CD4-positive, alpha-beta T cell treated with Interleukin-12 subunit alpha and Interleukin-12 subunit beta, for 1 hour (primary cell): ENCODE data around the gene RIPPLY2.
"Not testable (repeated sequence)": the region's sequence is repeated elsewhere in the genome, so short reads cannot be mapped to it uniquely, and the experiment has no call there.

Source experiments
- DNase-seq: peaks from one replicate; pipeline ENCODE4 v3.0.0-alpha.2; 2020

Gene RIPPLY2

DNA sequence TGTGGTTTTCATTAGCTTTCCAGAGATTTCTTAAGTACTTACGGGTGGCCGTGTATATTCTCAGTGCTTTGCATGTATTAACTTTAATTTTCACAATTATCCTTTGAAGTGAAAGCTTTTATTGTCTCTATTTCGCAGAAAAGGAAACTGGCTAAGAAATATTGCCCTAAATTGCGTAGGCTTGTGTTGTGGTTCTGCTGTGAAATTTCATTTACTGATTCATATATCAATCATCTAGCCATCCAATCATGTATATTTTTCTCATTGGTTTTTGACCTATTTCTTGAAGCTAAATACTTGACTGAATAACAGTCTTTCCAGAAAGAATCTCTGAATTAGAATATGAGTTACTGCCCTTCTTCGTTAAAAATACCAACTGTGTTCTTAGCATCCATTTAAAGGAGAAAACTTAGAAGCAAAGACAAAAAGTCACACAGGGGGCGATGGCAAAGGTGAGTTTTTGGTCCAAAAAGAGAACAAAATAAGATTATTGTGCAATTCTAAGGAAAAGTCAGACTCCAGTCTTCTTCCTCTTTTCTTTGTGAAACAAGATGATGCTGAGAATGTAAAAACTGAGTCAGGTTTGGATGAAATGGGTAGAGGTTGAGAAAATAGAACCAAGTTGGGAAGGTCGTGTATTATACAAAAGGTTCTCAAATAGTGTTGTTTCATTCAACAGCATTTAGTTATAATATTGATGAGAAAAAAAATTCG is 7.8 kb downstream of the RIPPLY2 start:
- DNase-seq, result no peak

DNA sequence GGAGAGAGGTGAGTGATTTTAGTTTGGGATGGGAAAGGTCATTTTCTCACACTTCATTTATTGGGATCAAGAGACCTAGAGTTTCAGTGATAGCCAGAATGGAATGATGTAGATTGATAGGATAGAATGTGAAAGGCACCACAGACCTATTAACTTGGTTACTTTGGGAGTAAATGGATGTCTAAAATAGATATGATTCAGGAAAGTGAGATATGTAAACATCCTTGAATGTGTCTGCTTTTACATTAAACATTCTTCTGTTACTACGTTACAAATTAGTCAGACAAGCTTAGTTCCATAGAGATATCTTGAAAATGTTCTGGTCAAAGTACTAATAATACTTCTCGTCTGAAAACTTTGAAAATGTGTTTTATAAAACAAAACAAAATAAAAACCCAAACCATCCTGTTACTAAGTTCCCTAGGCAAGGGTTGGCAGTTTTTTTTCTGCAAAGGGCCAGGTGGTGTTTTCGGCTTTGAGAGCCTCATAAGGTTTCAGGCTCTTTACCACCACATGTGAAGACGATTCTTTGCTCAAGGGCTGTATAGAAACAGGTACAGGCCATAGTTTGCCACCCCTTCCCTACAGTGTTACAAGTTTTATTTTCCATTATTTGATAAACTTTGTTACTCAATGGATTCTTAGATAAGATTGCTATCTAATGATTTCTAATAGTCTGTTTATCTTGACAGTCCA is 9.8 kb downstream of the RIPPLY2 start:
- DNase-seq, result no peak

GRCh38 chr6:83867043-83867442 is 13.9 kb downstream of the RIPPLY2 start:
- DNase-seq, result no peak

GRCh38 chr6:83867527-83868161 is 14.5 kb downstream of the RIPPLY2 start:
- peak; percentile 15 for DNase-seq

DNA sequence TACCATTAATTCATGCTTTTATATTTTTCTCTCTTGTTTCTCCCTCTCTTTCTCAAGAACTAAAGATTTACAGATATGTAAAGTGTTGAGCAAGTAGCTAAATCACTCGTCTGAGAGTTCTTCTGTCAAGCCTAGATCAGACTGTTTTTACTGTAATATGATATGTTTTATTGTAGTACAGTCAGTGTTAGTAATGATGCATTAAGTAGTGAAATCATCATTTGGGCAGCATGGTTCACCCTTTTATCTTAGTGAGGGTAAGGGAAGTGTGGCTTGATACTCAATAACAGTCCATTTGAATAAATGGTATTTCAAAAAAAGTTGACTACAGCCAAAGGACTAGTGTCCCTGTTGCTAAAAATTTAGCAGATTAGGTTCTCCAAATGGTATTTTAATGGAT is 15.5 kb downstream of the RIPPLY2 start:
- DNase-seq, result no peak

GRCh38 chr6:83870649-83871048 is 17.5 kb downstream of the RIPPLY2 start:
- DNase-seq, result no peak

- no peak for DNase-seq
Observed at GRCh38 chr6:83872386-83873118, 19.4 kb downstream of the RIPPLY2 start.

- no peak for DNase-seq
Observed at GRCh38 chr6:83873869-83874268, 20.7 kb downstream of the RIPPLY2 start.

GRCh38 chr6:83875843-83876242 is 22.7 kb downstream of the RIPPLY2 start:
- no peak for DNase-seq

GRCh38 chr6:83878902-83879644 is 25.9 kb downstream of the RIPPLY2 start:
- DNase-seq, result no peak

DNA sequence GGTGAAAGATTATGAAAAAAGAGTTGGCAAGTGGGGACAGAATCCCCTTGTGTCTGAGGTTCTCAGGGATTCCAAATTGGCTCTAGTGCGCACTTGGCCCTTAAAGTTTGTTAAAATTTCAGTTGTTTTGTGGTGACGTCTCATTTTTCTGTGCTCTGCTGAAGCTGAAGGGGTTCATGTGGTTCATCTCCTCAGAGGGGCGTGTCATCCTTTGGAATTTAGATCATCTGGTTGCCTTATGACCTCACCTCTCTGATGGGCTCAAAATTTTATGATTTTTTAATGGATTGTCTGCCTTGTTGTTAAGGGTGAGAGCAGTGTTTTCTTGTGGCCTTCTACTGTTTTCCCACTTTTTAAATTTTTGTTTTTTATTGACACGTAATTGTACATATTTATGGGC is 26.6 kb downstream of the RIPPLY2 start:
- no peak for DNase-seq

DNA sequence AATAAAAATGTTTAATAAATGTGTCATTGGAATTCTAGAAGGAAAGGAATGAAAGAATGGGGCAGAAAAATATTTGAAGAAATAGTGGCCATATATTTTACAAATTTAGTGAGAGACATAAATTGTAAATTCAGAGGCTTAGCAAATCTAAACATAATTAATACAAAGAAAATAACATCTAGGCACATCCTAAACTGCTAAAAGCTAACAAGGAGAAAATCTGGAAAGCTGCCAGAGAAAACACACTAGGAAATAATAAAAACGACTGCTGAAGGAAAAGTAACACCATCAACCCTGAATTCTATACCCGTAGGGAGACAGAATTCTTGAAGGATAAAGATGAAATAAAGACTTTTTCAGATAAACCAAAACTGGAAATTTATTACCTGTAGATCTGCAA is 30.1 kb downstream of the RIPPLY2 start:
- DNase-seq, result no peak

DNA sequence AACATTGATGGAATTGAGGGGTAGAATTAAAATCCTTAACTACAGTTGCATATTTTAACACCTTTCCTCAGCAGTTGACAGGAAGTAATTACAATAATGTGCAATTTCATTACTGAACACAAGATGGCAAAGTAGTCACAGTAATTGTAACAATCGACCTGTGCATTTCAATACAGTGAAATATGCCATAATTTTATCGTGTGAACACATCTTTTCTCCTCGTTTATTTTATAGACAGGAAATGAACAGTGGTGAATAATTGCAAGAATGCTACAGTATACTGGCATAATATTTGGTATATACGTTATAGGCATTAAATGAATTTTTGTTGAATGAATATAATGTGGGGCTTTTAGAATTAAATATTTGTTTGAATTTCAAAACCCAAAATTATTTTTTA is 31.4 kb downstream of the RIPPLY2 start:
- peak; percentile 56 for DNase-seq

- no peak for DNase-seq
Observed at GRCh38 chr6:83885984-83886383, 32.8 kb downstream of the RIPPLY2 start.

- DNase-seq, result no peak
Observed at GRCh38 chr6:83889621-83890020, 36.5 kb downstream of the RIPPLY2 start.

DNA sequence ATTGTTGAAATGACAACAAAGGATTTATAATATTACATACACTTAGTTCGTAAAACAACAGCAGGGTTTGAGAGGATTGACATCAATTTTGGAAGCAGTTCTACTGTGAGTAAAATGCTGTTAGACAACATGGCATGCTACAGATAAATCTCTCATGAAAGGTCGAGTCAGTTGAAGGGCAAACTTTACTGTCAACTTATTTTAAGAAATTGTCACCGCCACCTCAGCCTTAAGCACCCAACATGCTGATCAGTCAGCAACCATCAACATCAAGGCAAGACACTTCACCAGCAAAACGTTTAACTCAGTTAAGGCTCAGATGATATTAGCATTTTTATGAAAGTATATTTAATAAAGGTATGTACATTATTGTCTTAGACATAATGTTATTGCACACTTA is 37.4 kb downstream of the RIPPLY2 start:
- DNase-seq, result no peak

GRCh38 chr6:83891586-83891985 is 38.4 kb downstream of the RIPPLY2 start:
- DNase-seq, result no peak

DNA sequence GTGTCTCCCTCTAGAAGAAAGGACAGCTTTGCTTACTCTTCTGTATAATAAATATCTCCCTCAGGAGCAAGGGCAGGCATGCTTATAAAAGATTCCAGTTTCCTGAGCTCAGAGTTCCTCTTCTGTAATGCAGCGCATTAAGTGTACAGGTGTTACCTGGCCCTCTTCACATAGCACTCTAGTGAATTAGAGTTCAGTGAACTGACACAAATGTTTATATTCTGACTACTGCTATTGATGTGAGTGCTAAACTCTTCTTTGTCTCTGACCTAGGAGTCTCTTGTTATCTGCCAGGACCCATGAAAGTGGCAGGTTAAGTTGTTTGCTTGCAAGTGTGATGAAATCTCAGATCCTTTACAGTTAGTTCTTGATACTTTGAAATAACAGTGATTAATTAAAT is 39.9 kb downstream of the RIPPLY2 start:
- DNase-seq, result no peak

- DNase-seq, result not testable (repeated sequence)
Observed at GRCh38 chr6:83897094-83897493, 43.9 kb downstream of the RIPPLY2 start.

GRCh38 chr6:83901624-83902023 is 48.5 kb downstream of the RIPPLY2 start:
- DNase-seq, result no peak

DNA sequence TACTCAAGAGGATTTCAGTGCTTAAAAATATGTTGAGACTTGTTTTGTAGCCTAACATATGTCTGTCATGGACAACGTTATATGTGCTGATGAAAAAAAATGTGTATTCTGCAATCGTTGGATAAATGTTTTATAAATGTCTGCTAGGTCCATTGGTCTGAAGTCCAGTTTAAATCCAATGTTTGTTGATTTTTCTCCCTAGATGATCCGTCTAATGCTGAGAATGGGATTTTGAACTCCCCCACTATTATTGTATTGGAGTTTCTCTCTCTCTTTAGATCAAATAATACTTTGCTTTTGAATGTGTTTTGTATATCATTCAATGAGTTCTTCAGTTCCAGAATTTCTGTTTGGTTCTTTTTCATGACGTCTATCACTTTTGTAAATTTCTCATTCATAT is 51.2 kb downstream of the RIPPLY2 start:
- no peak for DNase-seq

- no peak for DNase-seq
Observed at GRCh38 chr6:83905648-83906047, 52.5 kb downstream of the RIPPLY2 start.
